HepG2 (cell line): Measurements from ENCODE around the gene ACSF3. TPM values are rescaled to one million over a fixed set of nuclear protein-coding genes. Genes with fewer than 3 reads are reported as not detected.

ENCODE experiments used
- EED ChIP-seq: sonication (generic); formaldehyde crosslinking; IDR thresholded peaks from 2 replicates; pipeline ENCODE4 v1.5.0; 2020; ENCODE audit warnings: mild to moderate bottlenecking, missing genetic modification reagents
- HNF4A ChIP-seq: sonication (generic); formaldehyde crosslinking; IDR thresholded peaks from 2 replicates; pipeline ENCODE4 v1.4.0; 2020; ENCODE audit warnings: missing genetic modification reagents
- HNF4G ChIP-seq, 2 experiments: sonication (generic) in 1 of 2; formaldehyde crosslinking in 1 of 2; IDR thresholded peaks; 2 replicates each; pipeline versions ENCODE4 v1.4.0 to v1.6.1; 2011 to 2020; ENCODE audit warnings: borderline replicate concordance in 2 of 2, low read depth in 2 of 2, mild to moderate bottlenecking in 2 of 2, low read length in 1 of 2, missing genetic modification reagents in 1 of 2, moderate library complexity in 1 of 2
- TFDP2 ChIP-seq: sonication (generic); formaldehyde crosslinking; IDR thresholded peaks from 2 replicates; pipeline ENCODE4 v1.4.0; 2020; ENCODE audit warnings: missing genetic modification reagents
- ZBTB38 ChIP-seq: sonication (generic); formaldehyde crosslinking; IDR thresholded peaks from 2 replicates; pipeline ENCODE4 v1.5.1; 2020; ENCODE audit warnings: mild to moderate bottlenecking, missing genetic modification reagents
- ZNF317 ChIP-seq: sonication (generic); formaldehyde crosslinking; IDR thresholded peaks from 2 replicates; pipeline ENCODE4 v1.5.0; 2020; ENCODE audit warnings: mild to moderate bottlenecking, missing genetic modification reagents
- ZNF510 ChIP-seq: sonication (generic); formaldehyde crosslinking; IDR thresholded peaks from 2 replicates; pipeline ENCODE4 v1.4.0; 2020; ENCODE audit warnings: low read depth, mild to moderate bottlenecking, missing genetic modification reagents
- polyA plus RNA-seq, 8 experiments: library from polyadenylated mRNA; depleted of rRNA in 3 of 8; stranded (reverse) in 7 of 8; unstranded in 1 of 8; fragments of >200 nt; fragmentation: Illumina TruSeq in 4 of 8; extraction: Trizol in 4 of 8; gene quantifications; 2 replicates each; pipeline versions ENCODE4 v1.2.1 to v1.2.3, GENCODE V29; 2011 to 2016; ENCODE audit warnings: low read depth in 4 of 8, missing spikeins in 1 of 8, mixed read lengths in 1 of 8; ENCODE audit not compliant: insufficient read depth in 1 of 8
- total RNA-seq, 5 experiments: library from RNA; depleted of rRNA; stranded (reverse); fragments of >200 nt; fragmentation: Illumina TruSeq; extraction: Trizol; gene quantifications; 2 replicates each; pipeline ENCODE4 v1.2.3, GENCODE V29; 2016; ENCODE audit warnings: low read depth in 1 of 5
- TF ChIP-seq, protein P1 (sequence below): sonication (generic); formaldehyde crosslinking; IDR thresholded peaks from 2 replicates; pipeline ENCODE4; 2020; ENCODE audit warnings: missing genetic modification reagents, mild to moderate bottlenecking, borderline replicate concordance
- TF ChIP-seq, protein P2 (sequence below): sonication (generic); formaldehyde crosslinking; conservative IDR thresholded peaks from 2 replicates; pipeline ENCODE4 v1.8.0; 2022; ENCODE audit warnings: mild to moderate bottlenecking, moderate library complexity, missing genetic modification reagents

The ACSF3 gene
- total and polyA plus RNA-seq, 2 of the 13 experiments (the other 11 are each of a cell fraction or from before 2014, with no cell fraction given), result 14.9 to 30.6 TPM

DNA sequence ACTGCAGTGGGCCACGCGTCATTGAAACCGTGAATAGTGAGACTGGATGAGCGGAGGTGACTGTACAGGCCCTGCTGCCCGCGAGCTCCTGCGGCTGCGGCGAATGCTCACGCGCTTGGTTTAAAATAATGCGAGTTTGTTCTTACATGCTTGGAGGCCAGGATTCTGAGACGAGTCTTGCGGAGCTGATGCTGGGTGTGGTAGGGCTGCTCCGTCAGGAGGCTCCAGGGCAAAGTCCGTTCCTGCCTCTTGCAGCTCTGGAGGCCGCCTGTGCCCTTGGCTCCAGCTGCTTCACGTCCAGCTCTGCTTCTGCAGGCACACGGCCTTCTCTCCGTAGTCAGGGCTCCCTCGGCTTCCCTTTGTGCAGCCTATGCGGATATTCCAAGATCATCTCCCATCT is 9.5 kb downstream of the ACSF3 start (continued):
- TF ChIP-seq, protein P1, sequence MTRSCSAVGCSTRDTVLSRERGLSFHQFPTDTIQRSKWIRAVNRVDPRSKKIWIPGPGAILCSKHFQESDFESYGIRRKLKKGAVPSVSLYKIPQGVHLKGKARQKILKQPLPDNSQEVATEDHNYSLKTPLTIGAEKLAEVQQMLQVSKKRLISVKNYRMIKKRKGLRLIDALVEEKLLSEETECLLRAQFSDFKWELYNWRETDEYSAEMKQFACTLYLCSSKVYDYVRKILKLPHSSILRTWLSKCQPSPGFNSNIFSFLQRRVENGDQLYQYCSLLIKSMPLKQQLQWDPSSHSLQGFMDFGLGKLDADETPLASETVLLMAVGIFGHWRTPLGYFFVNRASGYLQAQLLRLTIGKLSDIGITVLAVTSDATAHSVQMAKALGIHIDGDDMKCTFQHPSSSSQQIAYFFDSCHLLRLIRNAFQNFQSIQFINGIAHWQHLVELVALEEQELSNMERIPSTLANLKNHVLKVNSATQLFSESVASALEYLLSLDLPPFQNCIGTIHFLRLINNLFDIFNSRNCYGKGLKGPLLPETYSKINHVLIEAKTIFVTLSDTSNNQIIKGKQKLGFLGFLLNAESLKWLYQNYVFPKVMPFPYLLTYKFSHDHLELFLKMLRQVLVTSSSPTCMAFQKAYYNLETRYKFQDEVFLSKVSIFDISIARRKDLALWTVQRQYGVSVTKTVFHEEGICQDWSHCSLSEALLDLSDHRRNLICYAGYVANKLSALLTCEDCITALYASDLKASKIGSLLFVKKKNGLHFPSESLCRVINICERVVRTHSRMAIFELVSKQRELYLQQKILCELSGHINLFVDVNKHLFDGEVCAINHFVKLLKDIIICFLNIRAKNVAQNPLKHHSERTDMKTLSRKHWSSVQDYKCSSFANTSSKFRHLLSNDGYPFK (CRISPR knock-in tag), result no peak
- TF ChIP-seq ZBTB38 (CRISPR knock-in tag), result peak; percentile 73
- TF ChIP-seq, protein P2, sequence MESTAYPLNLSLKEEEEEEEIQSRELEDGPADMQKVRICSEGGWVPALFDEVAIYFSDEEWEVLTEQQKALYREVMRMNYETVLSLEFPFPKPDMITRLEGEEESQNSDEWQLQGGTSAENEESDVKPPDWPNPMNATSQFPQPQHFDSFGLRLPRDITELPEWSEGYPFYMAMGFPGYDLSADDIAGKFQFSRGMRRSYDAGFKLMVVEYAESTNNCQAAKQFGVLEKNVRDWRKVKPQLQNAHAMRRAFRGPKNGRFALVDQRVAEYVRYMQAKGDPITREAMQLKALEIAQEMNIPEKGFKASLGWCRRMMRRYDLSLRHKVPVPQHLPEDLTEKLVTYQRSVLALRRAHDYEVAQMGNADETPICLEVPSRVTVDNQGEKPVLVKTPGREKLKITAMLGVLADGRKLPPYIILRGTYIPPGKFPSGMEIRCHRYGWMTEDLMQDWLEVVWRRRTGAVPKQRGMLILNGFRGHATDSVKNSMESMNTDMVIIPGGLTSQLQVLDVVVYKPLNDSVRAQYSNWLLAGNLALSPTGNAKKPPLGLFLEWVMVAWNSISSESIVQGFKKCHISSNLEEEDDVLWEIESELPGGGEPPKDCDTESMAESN (CRISPR knock-in tag), result no peak
- no peak for TF ChIP-seq ZNF317 (CRISPR knock-in tag)
- TF ChIP-seq HNF4A (CRISPR knock-in tag), result peak; percentile 70
- no peak for TF ChIP-seq ZNF510 (CRISPR knock-in tag)
- 0 out of 2 replicates have a peak, but pooled peaks have one; percentile 15 for TF ChIP-seq HNF4G (IDR thresholded peaks at IDR 0.05; ENCODE audit: borderline replicate concordance, low read depth, low read length)
- TF ChIP-seq HNF4G (CRISPR knock-in tag; IDR thresholded peaks at IDR 0.05; ENCODE audit: borderline replicate concordance, low read depth), result no peak
- TF ChIP-seq EED (CRISPR knock-in tag), result no peak
- no peak for TF ChIP-seq TFDP2 (CRISPR knock-in tag)
